ENCODE data around the gene TSSC4. TPM values are rescaled to one million over a fixed set of nuclear protein-coding genes. Genes with fewer than 3 reads are reported as not detected.

TSSC4 gene
- total RNA-seq: 49.8 and 77.2 TPM in 2 replicates

DNA sequence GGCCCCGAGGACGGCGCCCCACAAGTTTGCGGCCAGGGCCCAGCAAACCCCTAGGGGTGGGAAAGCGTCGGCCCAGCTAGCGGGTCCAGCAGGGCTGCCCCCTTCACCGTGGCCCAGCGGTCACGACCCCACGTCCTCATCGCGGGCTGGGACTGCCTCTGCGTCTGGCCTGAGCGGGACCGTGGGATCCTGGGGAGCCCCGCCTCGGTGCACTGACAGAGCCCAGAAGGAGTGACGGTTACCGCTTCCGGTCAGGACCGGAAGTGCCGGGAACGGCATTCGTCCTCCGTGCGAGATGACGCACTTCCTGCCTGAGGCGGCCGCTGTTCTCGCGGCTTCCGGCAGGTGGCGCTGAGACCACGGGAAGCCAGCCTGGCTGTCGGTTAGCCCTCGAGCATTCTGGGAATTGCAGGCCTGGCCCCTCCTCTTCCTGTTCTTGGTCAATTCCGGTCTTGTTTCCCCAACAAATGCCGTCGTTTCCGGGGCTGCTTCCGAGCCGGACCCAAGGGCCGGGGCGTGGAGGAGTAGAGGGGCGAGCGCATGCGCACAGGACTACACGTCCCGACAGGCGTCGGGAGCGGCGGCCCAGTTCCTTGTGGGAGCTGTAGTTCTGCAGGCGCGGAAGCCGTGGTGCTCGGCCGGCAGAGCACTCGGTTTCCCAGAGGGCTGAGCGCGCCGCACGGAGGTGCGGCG lies at the start of gene TSSC4:
TSS of gene TSSC4 (plus strand) at position 682 of the 693 bp plus-strand sequence. CDS start 1,884 bp downstream, outside the sequence.

DNA sequence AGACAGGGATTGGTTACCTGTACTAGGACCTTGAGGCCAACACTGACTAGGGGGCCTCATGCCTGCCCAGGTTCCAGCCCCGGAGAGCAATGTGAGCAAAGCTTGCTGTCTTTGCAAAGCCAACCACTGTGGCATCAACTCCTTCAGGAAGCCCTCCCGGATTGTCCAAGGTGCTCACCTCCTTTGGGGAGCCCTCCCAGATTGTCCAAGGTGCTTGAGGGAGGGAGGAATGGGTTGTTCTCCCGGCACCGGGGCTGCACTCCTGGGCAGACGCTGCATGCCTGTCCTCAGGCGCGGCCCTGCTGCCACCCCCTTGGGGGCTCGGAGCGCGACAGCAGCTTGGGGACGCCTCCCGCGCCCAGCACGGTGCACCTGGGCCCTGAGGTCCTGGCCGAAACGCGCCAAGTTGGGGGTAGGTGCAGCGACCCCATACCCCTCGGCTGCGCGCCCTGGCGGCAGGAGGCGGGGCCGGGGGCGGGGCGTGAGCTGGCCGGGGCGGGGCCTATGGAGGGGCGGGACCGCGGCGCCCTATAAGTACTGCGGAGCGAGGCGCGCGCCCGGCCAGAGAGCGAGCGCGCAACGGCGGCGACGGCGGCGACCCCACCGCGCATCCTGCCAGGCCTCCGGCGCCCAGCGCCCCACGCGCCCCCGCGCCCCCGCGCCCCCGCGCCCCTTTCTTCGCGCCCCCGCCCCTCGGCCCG lies 23.6 kb upstream of the TSSC4 start, which contains the start of gene CD81:
TSS of gene CD81 (plus strand) at position 560 of the 701 bp plus-strand sequence. CDS start 240 bp downstream, outside the sequence.

DNA sequence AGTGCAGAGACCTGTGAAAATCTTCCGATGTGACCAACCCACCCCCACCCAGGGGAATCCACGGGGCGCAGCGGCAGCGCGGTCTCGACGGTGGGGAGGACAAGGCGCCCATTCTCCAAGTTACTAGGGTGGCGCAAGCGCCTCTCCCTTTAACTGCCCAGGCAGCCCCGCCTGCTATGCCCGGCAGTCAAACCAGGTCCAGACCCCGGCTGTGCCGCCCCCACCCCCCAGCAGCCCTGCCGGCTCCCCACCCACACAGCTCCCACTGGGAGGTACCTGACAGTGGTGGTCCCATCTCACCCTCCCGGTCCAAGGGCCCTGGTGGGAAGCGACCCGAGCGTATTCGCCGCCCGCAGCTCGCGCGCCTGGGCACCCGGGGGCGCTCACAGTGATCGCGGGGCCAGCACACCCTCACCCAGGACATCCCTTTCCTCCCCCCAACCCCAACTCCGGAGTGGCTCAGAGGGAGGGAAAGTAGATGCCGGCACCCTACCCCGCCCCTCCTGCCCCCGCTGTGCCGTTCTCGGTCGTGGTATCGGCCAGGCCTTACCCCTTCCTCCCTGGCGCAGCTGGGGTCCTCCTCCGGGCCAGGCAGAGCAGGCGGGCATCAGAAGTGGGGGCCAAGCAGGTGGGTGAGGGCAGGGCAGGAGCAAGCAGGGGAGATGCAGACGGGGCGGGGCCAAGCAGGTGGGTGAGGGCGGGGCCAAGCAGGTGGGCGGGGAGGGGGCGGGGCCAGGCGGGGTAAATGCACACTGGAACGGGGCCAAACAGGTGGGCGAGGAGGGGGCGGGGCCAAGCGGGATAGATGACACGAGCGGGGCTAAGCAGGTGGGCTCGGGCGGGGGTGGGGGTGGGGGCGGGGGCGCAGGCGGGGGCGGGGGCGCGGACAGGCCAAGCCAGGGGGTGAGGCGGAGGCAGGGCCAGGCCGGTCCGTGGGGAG lies 43.6 kb downstream of the TSSC4 start, which contains the start of gene TRPM5:
TSS of gene TRPM5 (minus strand) at position 634 of the 940 bp plus-strand sequence. CDS start 21,478 bp downstream, outside the sequence.

DNA sequence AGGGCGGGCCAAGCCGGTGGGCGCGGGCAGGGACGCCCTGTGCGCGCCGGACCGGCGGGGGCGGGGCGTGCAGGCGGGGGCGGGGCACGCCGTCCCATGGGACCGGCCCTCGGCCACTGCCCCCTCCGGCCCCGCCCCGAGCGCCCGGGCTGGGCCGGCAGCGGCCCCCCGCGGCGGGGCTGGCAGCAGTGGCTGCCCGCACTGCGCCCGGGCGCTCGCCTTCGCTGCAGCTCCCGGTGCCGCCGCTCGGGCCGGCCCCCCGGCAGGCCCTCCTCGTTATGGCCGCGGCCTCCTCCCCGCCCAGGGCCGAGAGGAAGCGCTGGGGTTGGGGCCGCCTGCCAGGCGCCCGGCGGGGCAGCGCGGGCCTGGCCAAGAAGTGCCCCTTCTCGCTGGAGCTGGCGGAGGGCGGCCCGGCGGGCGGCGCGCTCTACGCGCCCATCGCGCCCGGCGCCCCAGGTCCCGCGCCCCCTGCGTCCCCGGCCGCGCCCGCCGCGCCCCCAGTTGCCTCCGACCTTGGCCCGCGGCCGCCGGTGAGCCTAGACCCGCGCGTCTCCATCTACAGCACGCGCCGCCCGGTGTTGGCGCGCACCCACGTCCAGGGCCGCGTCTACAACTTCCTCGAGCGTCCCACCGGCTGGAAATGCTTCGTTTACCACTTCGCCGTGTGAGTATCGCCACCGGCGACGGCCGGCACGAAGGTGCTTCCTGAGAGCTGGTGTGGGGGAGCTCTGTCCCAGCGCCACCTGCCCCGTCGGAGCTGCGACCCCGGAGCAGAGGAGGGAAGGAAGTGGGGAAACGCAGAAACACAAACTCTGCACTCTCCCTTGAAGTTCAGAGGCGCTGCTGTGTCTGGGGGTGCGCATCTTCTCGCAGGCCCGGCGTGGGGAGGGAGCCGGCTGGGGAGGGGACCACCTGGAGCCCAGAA lies 44.5 kb downstream of the TSSC4 start, which contains the start of gene KCNQ1:
TSS of gene KCNQ1 (plus strand) at position 188 of the 925 bp plus-strand sequence. CDS start at position 279, 91 bp downstream.

Other genes starting within 250 kb of the TSSC4 start
- not detected in 2 replicates for gene INS, start 239.5 kb upstream of the TSSC4 start, total RNA-seq
- under 0.01 and 0.28 TPM in 2 replicates for gene TH, start 228.9 kb upstream of the TSSC4 start, total RNA-seq
- 0.21 and 1.0 TPM in 2 replicates for gene ASCL2, start 130.2 kb upstream of the TSSC4 start, total RNA-seq
- not detected in 2 replicates for gene C11orf21, start 98.8 kb upstream of the TSSC4 start, total RNA-seq
- gene TSPAN32, start 98.7 kb upstream of the TSSC4 start, total RNA-seq: not detected in 2 replicates
- 164 and 645 TPM in 2 replicates for gene CD81, start 23.4 kb upstream of the TSSC4 start, total RNA-seq
- gene TRPM5, start 43.8 kb downstream of the TSSC4 start, total RNA-seq: not detected in 2 replicates
- under 0.01 and 6.9 TPM in 2 replicates for gene KCNQ1, start 44.3 kb downstream of the TSSC4 start, total RNA-seq

All from nasal cavity respiratory epithelium epithelial cell of viscerocranial mucosa (primary cell).